Endodermal cell (in vitro differentiated cells): ENCODE measurements around the gene SMIM38. TPM values are rescaled to one million over a fixed set of nuclear protein-coding genes. Genes with fewer than 3 reads are reported as not detected.

Experiments
- DNase-seq: peaks from one replicate; pipeline ENCODE4 v3.0.0-alpha.2; 2017
- H3K27ac ChIP-seq: 2 replicates; pipeline ENCODE4 v1.5.1; 2013; ENCODE audit warnings: mild to moderate bottlenecking, low read depth, low read length, moderate library complexity
- H3K27me3 ChIP-seq: 2 replicates; pipeline ENCODE4 v1.6.1; 2013; ENCODE audit warnings: mild to moderate bottlenecking, low read length, moderate library complexity; ENCODE audit not compliant: insufficient read depth, control insufficient read depth, poor library complexity, severe bottlenecking
- H3K36me3 ChIP-seq: 2 replicates; pipeline ENCODE4 v1.7.0; 2013; ENCODE audit warnings: mild to moderate bottlenecking, low read length, moderate library complexity; ENCODE audit not compliant: control insufficient read depth, insufficient read depth
- H3K4me1 ChIP-seq: one replicate; pipeline ENCODE4 v1.7.0; 2013; ENCODE audit warnings: low read length; ENCODE audit not compliant: control insufficient read depth, insufficient read depth
- H3K4me3 ChIP-seq: 2 replicates; pipeline ENCODE4 v1.5.1; 2013; ENCODE audit warnings: mild to moderate bottlenecking, low read length, moderate library complexity
- H3K9ac ChIP-seq: 2 replicates; pipeline ENCODE4 v1.6.1; 2013; ENCODE audit warnings: mild to moderate bottlenecking, low read length, moderate library complexity; ENCODE audit not compliant: poor library complexity, severe bottlenecking; ENCODE audit errors: extremely low read depth
- H3K9me3 ChIP-seq: 2 replicates; pipeline ENCODE4 v1.6.1; 2013; ENCODE audit warnings: mild to moderate bottlenecking, low read length, moderate library complexity; ENCODE audit not compliant: control insufficient read depth
- H3K27ac Mint-ChIP-seq: 2 replicates; pipeline ENCODE4 v1.8.0; 2020; ENCODE audit warnings: mixed read lengths
- H3K27me3 Mint-ChIP-seq: 2 replicates; pipeline ENCODE4 v1.8.0; 2021; ENCODE audit warnings: mild to moderate bottlenecking, mixed read lengths; ENCODE audit not compliant: insufficient read depth
- H3K36me3 Mint-ChIP-seq: 2 replicates; pipeline ENCODE4 v1.8.0; 2020; ENCODE audit warnings: low read depth, mixed read lengths
- H3K4me1 Mint-ChIP-seq: 2 replicates; pipeline ENCODE4 v1.8.0; 2020; ENCODE audit warnings: mixed read lengths
- H3K4me3 Mint-ChIP-seq: 2 replicates; pipeline ENCODE4 v1.8.0; 2020; ENCODE audit warnings: mild to moderate bottlenecking, moderate library complexity, mixed read lengths
- H3K9me3 Mint-ChIP-seq: 2 replicates; pipeline ENCODE4 v1.8.0; 2020; ENCODE audit warnings: mild to moderate bottlenecking, mixed read lengths
- CTCF ChIP-seq: fragments of 200-600 bp; sonication (generic); conservative IDR thresholded peaks from 2 replicates; pipeline ENCODE4 v1.5.0; 2021; ENCODE audit warnings: antibody characterized with exemption, mild to moderate bottlenecking
- WGBS, 2 experiments: methylation state at CpG; one replicate each; pipeline versions ENCODE4 v1.1.5 to v1.1.7; 2013; ENCODE audit warnings: missing lambda C conversion rate in 2 of 2, mixed read lengths in 1 of 2; ENCODE audit not compliant: insufficient coverage in 1 of 2, insufficient read length in 1 of 2; 5-methylcytosine and 5-hydroxymethylcytosine counted together
- total RNA-seq, 2 donors: library from RNA; stranded (reverse); fragmentation: NEBNext Ultra II Directional in 1 of 2; extraction: Animal tissue kit (Norgen Biotek cat#: 25700) in 1 of 2; gene quantifications; 2 replicates in 1 of 2; 3 replicates in 1 of 2; pipeline ENCODE4 v1.2.1, GENCODE V29; 2021

Gene SMIM38
- total RNA-seq, 2 donors from 2014 or later, result 0.20 to 0.64 TPM

- H3K36me3 ChIP-seq, result no peaks in the 10 kb centered on the region
- H3K4me1 ChIP-seq, result no peaks in the 10 kb centered on the region
- peaks cover 2% of the 10 kb centered on the region for H3K4me1 Mint-ChIP-seq
- peaks cover under 1% of the 10 kb centered on the region for H3K9me3 ChIP-seq
- no peak for TF ChIP-seq CTCF
- WGBS, 2 experiments, result 91 to 99% methylated on average over 18 to 21 of the region's 21 CpGs
- peaks cover 2% of the 10 kb centered on the region for H3K9me3 Mint-ChIP-seq
- no peak overlapping the region for H3K4me3 Mint-ChIP-seq
- no peak overlapping the region for H3K27ac ChIP-seq
- H3K9ac ChIP-seq, result no peak overlapping the region
- no peak overlapping the region for H3K27ac Mint-ChIP-seq
- no peaks in the 10 kb centered on the region for H3K27me3 Mint-ChIP-seq
- no peak for DNase-seq
- no peak overlapping the region for H3K4me3 ChIP-seq
- no peaks in the 10 kb centered on the region for H3K36me3 Mint-ChIP-seq
- H3K27me3 ChIP-seq, result no peaks in the 10 kb centered on the region
Observed at GRCh38 chr11:69158301-69159149, 2.8 kb downstream of the SMIM38 start.

- H3K27ac Mint-ChIP-seq, result no peak overlapping the region
Observed at GRCh38 chr11:69159150-69159852, 3.6 kb downstream of the SMIM38 start.

More at GRCh38 chr11:69159150-69159852, 3.6 kb downstream of the SMIM38 start:
- peaks cover 5% of the 10 kb centered on the region for H3K9me3 Mint-ChIP-seq
- H3K36me3 Mint-ChIP-seq, result no peaks in the 10 kb centered on the region
- H3K9me3 ChIP-seq, result peaks cover 8% of the 10 kb centered on the region
- H3K4me1 ChIP-seq, result no peaks in the 10 kb centered on the region
- no peak overlapping the region for H3K27ac ChIP-seq
- H3K4me3 ChIP-seq, result no peak overlapping the region
- no peaks in the 10 kb centered on the region for H3K36me3 ChIP-seq
- H3K4me1 Mint-ChIP-seq, result no peaks in the 10 kb centered on the region
- no peak overlapping the region for H3K9ac ChIP-seq
- H3K4me3 Mint-ChIP-seq, result no peak overlapping the region
- H3K27me3 ChIP-seq, result no peaks in the 10 kb centered on the region
- no peaks in the 10 kb centered on the region for H3K27me3 Mint-ChIP-seq
- TF ChIP-seq CTCF, result no peak
- 91 to 96% methylated on average over 15 to 19 of the region's 19 CpGs for WGBS, 2 experiments
- DNase-seq, result no peak
